Nephron (organoid): ENCODE results near the gene PNMA6F.

Source experiments
- H3K27ac Mint-ChIP-seq, 3 experiments: 2 replicates each; pipeline ENCODE4 v1.8.0; 2020; ENCODE audit warnings: mixed read lengths in 3 of 3, mild to moderate bottlenecking in 2 of 3, moderate library complexity in 1 of 3
- H3K27me3 Mint-ChIP-seq: 2 replicates; pipeline ENCODE4 v1.8.0; 2021; ENCODE audit warnings: low read depth, mild to moderate bottlenecking, moderate library complexity, mixed read lengths
- H3K36me3 Mint-ChIP-seq: 2 replicates; pipeline ENCODE4 v1.8.0; 2020; ENCODE audit warnings: low read depth, mixed read lengths
- H3K4me1 Mint-ChIP-seq: 2 replicates; pipeline ENCODE4 v1.8.0; 2020; ENCODE audit warnings: mixed read lengths
- H3K4me3 Mint-ChIP-seq, 3 experiments: 2 replicates each; pipeline ENCODE4 v1.8.0; 2020; ENCODE audit warnings: mild to moderate bottlenecking in 3 of 3, mixed read lengths in 3 of 3, moderate library complexity in 2 of 3
- H3K9me3 Mint-ChIP-seq: 2 replicates; pipeline ENCODE4 v1.8.0; 2020; ENCODE audit warnings: mixed read lengths
- CTCF ChIP-seq, 3 experiments: fragments of 200-600 bp; sonication (generic); IDR thresholded peaks; one replicate each; pipeline ENCODE4 v1.5.0; 2021; ENCODE audit warnings: antibody characterized with exemption in 3 of 3; ENCODE audit not compliant: unreplicated experiment in 3 of 3

The PNMA6F gene

GRCh38 chrX:153318811-153319210, 2.8 kb downstream of the PNMA6F start:
- Mint-ChIP-seq H3K4me1 (no peaks in the 10 kb centered on the region), H3K9me3 (peaks cover 16% of the 10 kb centered on the region)

GRCh38 chrX:153317996-153318722, 3.4 kb downstream of the PNMA6F start:
- TF ChIP-seq CTCF (IDR thresholded peaks at IDR 0.05; ENCODE audit: unreplicated experiment in 3 of 3): no peak
- Mint-ChIP-seq H3K27ac (no peak overlapping the region), H3K4me3 (no peak overlapping the region), H3K27me3 (peaks cover 18% of the 10 kb centered on the region), H3K4me1 (no peaks in the 10 kb centered on the region), H3K36me3 (no peaks in the 10 kb centered on the region), H3K9me3 (peaks cover 12% of the 10 kb centered on the region)

More at GRCh38 chrX:153318811-153319210, 2.8 kb downstream of the PNMA6F start:
- Mint-ChIP-seq H3K27ac (no peak overlapping the region), H3K36me3 (no peaks in the 10 kb centered on the region), H3K27me3 (peaks cover 22% of the 10 kb centered on the region), H3K4me3 (no peak overlapping the region)
- TF ChIP-seq CTCF (IDR thresholded peaks at IDR 0.05; ENCODE audit: unreplicated experiment in 3 of 3): no peak

- Mint-ChIP-seq H3K9me3 (peaks cover 11% of the 10 kb centered on the region), H3K4me1 (no peaks in the 10 kb centered on the region), H3K36me3 (no peaks in the 10 kb centered on the region), H3K27ac (no peak overlapping the region), H3K4me3 (no peak overlapping the region), H3K27me3 (peaks cover 16% of the 10 kb centered on the region)
- no peak for TF ChIP-seq CTCF (IDR thresholded peaks at IDR 0.05; ENCODE audit: unreplicated experiment in 3 of 3)
These were observed 4.3 kb downstream of the PNMA6F start for GRCh38 chrX:153317306-153317705.

GRCh38 chrX:153312842-153313241, 8.7 kb downstream of the PNMA6F start:
- no peak for TF ChIP-seq CTCF (IDR thresholded peaks at IDR 0.05; ENCODE audit: unreplicated experiment in 3 of 3)
- Mint-ChIP-seq H3K4me3 (no peak overlapping the region), H3K27ac (no peak overlapping the region), H3K36me3 (no peaks in the 10 kb centered on the region), H3K9me3 (peaks cover 3% of the 10 kb centered on the region), H3K4me1 (no peaks in the 10 kb centered on the region), H3K27me3 (peaks cover 3% of the 10 kb centered on the region)

- no peak overlapping the region for H3K27ac Mint-ChIP-seq
- TF ChIP-seq CTCF (IDR thresholded peaks at IDR 0.05; ENCODE audit: unreplicated experiment in 3 of 3): no peak
- H3K27me3 Mint-ChIP-seq: peaks cover 3% of the 10 kb centered on the region
- no peaks in the 10 kb centered on the region for H3K4me1 Mint-ChIP-seq
- no peaks in the 10 kb centered on the region for H3K36me3 Mint-ChIP-seq
- peaks cover 3% of the 10 kb centered on the region for H3K9me3 Mint-ChIP-seq
- H3K4me3 Mint-ChIP-seq: no peak overlapping the region
These were observed 9.5 kb downstream of the PNMA6F start for GRCh38 chrX:153312041-153312440.

- Mint-ChIP-seq H3K27ac (no peak overlapping the region), H3K36me3 (no peaks in the 10 kb centered on the region), H3K4me1 (no peaks in the 10 kb centered on the region), H3K4me3 (no peak overlapping the region), H3K9me3 (peaks cover 3% of the 10 kb centered on the region), H3K27me3 (peaks cover 3% of the 10 kb centered on the region)
- no peak for TF ChIP-seq CTCF (IDR thresholded peaks at IDR 0.05; ENCODE audit: unreplicated experiment in 3 of 3)
These were observed 10.7 kb downstream of the PNMA6F start for GRCh38 chrX:153310901-153311300.
